Measurements from ENCODE around the gene ENDOD1. TPM values are rescaled to one million over a fixed set of nuclear protein-coding genes. Genes with fewer than 3 reads are reported as not detected.

Gene ENDOD1
- total and polyA plus RNA-seq, 4 donors: 10.4 to 55.1 (median 25.0) TPM

- TF ChIP-seq CTCF (IDR thresholded peaks at IDR 0.05; ENCODE audit: control extremely low read depth, extremely low read depth): no peak
- H3K9ac ChIP-seq (ENCODE audit: insufficient read depth in 1 of 2, low read length in 2 of 2): no peak overlapping the region
- H3K27me3 ChIP-seq (ENCODE audit: control insufficient read depth in 3 of 3, insufficient read depth in 3 of 3, low read length in 2 of 3): no peaks in the 10 kb centered on the region
- H3K27ac ChIP-seq (ENCODE audit: low read depth in 1 of 2, low read length in 1 of 2): no peak overlapping the region
- H3K4me3 ChIP-seq: no peak overlapping the region
- H3K4me1 ChIP-seq (ENCODE audit: control insufficient read depth in 5 of 5, insufficient read depth in 5 of 5, low read length in 5 of 5): no peaks in the 10 kb centered on the region
- ATAC-seq (ENCODE audit: insufficient read depth, low FRiP score) (no peak), DNase-seq (no peak)
- H3K36me3 ChIP-seq (ENCODE audit: control insufficient read depth in 4 of 4, insufficient read depth in 4 of 4, low read length in 4 of 4): no peaks in the 10 kb centered on the region
- H3K9me3 ChIP-seq (ENCODE audit: control insufficient read depth in 4 of 4, insufficient read depth in 3 of 4, low read length in 3 of 4): no peaks in the 10 kb centered on the region
- 95 to 98% methylated on average over 2 of the region's 2 CpGs for WGBS, 2 donors
Observed at GRCh38 chr11:95054356-95054755, 35.3 kb upstream of the ENDOD1 start.

- Histone ChIP-seq H3K9me3 (ENCODE audit: control insufficient read depth in 4 of 4, insufficient read depth in 3 of 4, low read length in 3 of 4) (no peaks in the 10 kb centered on the region), H3K9ac (ENCODE audit: insufficient read depth in 1 of 2, low read length in 2 of 2) (no peak overlapping the region), H3K27ac (ENCODE audit: low read depth in 1 of 2, low read length in 1 of 2) (no peak overlapping the region), H3K27me3 (ENCODE audit: control insufficient read depth in 3 of 3, insufficient read depth in 3 of 3, low read length in 2 of 3) (no peaks in the 10 kb centered on the region), H3K4me3 (no peak overlapping the region), H3K36me3 (ENCODE audit: control insufficient read depth in 4 of 4, insufficient read depth in 4 of 4, low read length in 4 of 4) (no peaks in the 10 kb centered on the region), H3K4me1 (ENCODE audit: control insufficient read depth in 5 of 5, insufficient read depth in 5 of 5, low read length in 5 of 5) (peaks cover 0 to 1% (median 0%) of the 10 kb centered on the region in 5 donors)
- WGBS, 2 donors: 47 to 48% methylated on average over 2 of the region's 2 CpGs
- TF ChIP-seq CTCF (IDR thresholded peaks at IDR 0.05; ENCODE audit: control extremely low read depth, extremely low read depth): no peak
- DNase-seq: no peak
- no peak for ATAC-seq (ENCODE audit: insufficient read depth, low FRiP score)
Observed at GRCh38 chr11:95055283-95055897, 34.3 kb upstream of the ENDOD1 start.

- DNase-seq (no peak), ATAC-seq (ENCODE audit: insufficient read depth, low FRiP score) (no peak)
- TF ChIP-seq CTCF (IDR thresholded peaks at IDR 0.05; ENCODE audit: control extremely low read depth, extremely low read depth): no peak
- H3K27ac ChIP-seq (ENCODE audit: low read depth in 1 of 2, low read length in 1 of 2): no peak overlapping the region
- H3K9me3 ChIP-seq (ENCODE audit: control insufficient read depth in 4 of 4, insufficient read depth in 3 of 4, low read length in 3 of 4): no peaks in the 10 kb centered on the region
- no peak overlapping the region for H3K4me3 ChIP-seq
- H3K36me3 ChIP-seq (ENCODE audit: control insufficient read depth in 4 of 4, insufficient read depth in 4 of 4, low read length in 4 of 4): no peaks in the 10 kb centered on the region
- peaks cover 0 to 2% (median 0%) of the 10 kb centered on the region in 3 donors for H3K27me3 ChIP-seq (ENCODE audit: control insufficient read depth in 3 of 3, insufficient read depth in 3 of 3, low read length in 2 of 3)
- WGBS, 2 donors: 95 to 96% methylated on average over 8 of the region's 8 CpGs
- H3K9ac ChIP-seq (ENCODE audit: insufficient read depth in 1 of 2, low read length in 2 of 2): no peak overlapping the region
- H3K4me1 ChIP-seq (ENCODE audit: control insufficient read depth in 5 of 5, insufficient read depth in 5 of 5, low read length in 5 of 5): peaks cover 0 to 3% (median 0%) of the 10 kb centered on the region in 5 donors
Observed at GRCh38 chr11:95057959-95058358, 31.7 kb upstream of the ENDOD1 start.

- no peak for TF ChIP-seq CTCF (IDR thresholded peaks at IDR 0.05; ENCODE audit: control extremely low read depth, extremely low read depth)
- H3K27me3 ChIP-seq (ENCODE audit: control insufficient read depth in 3 of 3, insufficient read depth in 3 of 3, low read length in 2 of 3): peaks cover 0 to 2% (median 0%) of the 10 kb centered on the region in 3 donors
- H3K9me3 ChIP-seq (ENCODE audit: control insufficient read depth in 4 of 4, insufficient read depth in 3 of 4, low read length in 3 of 4): no peaks in the 10 kb centered on the region
- WGBS, 2 donors: 82 to 85% methylated on average over 1 of the region's 1 CpG
- no peak for DNase-seq
- H3K4me3 ChIP-seq: no peak overlapping the region
- no peaks in the 10 kb centered on the region for H3K36me3 ChIP-seq (ENCODE audit: control insufficient read depth in 4 of 4, insufficient read depth in 4 of 4, low read length in 4 of 4)
- H3K9ac ChIP-seq (ENCODE audit: insufficient read depth in 1 of 2, low read length in 2 of 2): no peak overlapping the region
- peaks cover 0 to 3% (median 0%) of the 10 kb centered on the region in 5 donors for H3K4me1 ChIP-seq (ENCODE audit: control insufficient read depth in 5 of 5, insufficient read depth in 5 of 5, low read length in 5 of 5)
- no peak for ATAC-seq (ENCODE audit: insufficient read depth, low FRiP score)
- no peak overlapping the region for H3K27ac ChIP-seq (ENCODE audit: low read depth in 1 of 2, low read length in 1 of 2)
Observed at GRCh38 chr11:95058621-95059020, 31.0 kb upstream of the ENDOD1 start.
